Inflammatory macrophage (primary cell): ENCODE measurements around the gene CSNK1A1.
"Not testable (repeated sequence)": the region's sequence is repeated elsewhere in the genome, so short reads cannot be mapped to it uniquely, and the experiment has no call there.

Experiments
- DNase-seq, 2 donors: peaks; one replicate each; pipeline ENCODE4 v3.0.0-alpha.2; 2020 to 2022

Gene CSNK1A1

DNA sequence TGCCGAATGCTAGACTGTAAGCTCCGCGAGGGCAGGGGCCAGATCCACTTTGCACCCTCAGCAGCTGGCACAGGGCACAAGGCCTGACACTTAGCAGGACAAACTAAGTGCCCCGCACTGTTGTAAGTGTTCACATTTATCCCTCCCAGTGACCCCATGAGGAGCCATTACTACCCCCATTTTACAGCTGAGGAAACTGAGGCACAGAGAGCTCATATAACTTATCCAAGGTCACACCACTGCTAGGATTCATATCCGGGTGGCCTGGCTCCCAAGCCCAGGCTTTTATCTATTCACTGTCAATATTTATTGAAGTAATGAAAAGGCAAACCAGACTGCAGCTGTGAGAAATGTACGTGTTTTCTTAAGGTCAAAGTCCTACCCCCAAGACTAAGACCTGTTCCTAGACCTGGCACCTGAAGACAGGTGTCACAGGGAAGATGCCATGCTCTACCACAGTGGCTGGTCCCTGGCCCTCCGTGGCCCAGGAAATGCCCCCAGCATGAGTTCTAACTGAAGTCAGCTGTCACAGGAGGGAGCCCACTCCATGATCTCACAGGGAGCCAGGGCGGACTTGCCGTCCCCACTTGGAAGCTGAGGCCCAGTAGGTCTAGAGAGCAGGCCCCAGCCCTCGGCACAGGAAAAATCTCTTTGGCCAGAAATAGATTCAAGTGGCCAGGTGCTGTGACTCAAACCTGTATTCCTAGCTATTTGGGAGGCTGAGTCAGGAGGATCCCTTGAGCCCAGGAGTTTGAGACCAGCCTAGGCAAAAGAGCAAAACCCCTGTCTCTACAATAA lies 97.4 kb downstream of the CSNK1A1 start:
- no peak for DNase-seq

DNA sequence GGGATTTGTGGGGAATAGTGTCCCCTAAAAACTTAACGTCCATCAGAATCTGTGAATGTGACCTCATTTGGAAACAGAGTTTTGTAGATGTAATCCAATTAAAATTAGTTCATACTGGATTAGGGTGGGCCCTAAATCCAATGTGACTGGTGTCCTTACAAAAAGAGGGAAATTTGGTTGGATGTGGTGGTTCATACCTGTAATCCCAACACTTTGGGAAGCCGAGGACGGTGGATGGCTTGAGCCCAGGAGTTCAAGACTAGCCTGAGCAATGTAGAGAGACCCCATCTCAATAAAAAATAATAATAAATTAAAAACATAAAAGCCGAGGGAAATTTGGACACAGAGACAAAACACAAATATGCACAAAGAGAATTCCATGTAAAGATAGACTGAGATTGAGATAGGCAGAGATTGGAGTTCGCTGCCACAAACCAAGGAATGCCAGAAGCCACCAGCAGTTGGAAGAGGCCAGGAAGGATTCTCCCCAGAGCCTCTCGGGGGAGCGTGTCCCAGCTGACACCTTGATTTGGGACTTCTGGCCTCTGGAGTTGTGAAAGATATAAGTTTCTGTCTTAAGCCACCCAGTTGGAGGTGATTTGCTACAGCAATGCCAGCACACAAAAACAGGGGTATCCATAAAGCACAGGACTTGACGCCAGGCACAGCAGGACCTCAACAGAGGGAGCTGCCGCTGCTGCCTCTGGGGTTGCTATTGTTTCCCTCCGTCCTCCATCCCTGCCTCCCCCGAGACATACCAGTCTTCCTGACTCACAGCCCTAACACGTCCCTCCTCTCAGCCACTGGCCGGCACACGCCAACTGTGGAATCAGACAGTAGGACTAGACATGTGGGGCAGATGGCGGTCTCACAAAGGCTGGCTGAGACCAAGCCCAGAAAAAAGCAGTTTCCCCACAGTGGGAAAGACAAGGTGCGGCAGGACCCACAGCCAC lies 98.3 kb downstream of the CSNK1A1 start:
- no peak for DNase-seq

DNA sequence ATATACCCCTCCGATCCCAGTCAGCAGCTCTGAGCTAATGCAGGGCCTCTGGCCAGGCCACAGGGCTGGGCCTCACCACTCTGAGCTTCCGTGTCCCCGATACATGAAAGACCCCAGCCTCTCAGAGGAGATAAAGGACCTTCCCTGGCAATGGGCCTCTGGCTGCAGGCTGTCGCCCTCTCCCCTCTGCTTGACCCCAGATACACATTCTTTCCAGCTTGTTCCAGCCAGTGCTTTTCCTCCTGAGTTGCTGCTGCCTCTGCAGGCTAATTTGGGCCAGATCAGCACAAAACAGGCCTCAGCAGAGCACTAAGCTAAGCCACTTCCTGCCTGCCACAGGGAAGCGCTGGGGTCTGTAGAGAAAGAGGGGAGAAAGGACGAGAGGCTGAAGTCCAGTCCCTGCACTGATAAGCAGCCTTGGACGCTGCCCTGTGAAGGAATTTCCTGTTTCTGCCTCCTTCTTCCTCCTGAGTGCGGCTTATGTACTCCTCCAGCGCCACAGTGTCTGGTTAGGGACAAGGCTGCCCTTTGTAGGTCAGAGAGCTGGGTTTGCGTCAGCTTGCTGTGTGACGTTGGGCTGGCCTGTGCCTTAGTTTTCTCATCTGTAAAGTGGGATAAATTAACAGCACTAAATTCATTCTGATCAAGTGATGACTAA lies 99.1 kb downstream of the CSNK1A1 start:
- DNase-seq, result peak; percentile 60 to 80

DNA sequence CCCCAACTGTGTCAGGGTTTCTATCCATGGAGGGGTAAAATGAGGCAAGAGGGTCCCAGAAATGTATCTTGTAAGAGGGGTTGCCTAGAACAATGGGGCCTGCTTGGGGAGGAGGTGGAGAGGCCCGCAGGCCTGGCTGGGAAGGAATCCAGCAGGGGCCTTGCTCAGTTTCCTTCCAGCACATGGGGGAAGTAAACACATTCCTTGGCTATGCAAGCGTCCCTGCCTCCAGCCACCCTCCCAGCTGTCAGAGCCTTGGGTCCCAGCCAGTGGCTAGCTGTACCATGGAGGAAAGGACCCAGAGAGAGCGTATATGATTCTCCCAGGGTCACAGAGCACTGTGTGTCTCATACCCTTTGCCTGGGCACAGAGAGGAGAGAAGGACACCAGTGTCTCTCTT lies 101.0 kb downstream of the CSNK1A1 start:
- DNase-seq, result no peak

DNA sequence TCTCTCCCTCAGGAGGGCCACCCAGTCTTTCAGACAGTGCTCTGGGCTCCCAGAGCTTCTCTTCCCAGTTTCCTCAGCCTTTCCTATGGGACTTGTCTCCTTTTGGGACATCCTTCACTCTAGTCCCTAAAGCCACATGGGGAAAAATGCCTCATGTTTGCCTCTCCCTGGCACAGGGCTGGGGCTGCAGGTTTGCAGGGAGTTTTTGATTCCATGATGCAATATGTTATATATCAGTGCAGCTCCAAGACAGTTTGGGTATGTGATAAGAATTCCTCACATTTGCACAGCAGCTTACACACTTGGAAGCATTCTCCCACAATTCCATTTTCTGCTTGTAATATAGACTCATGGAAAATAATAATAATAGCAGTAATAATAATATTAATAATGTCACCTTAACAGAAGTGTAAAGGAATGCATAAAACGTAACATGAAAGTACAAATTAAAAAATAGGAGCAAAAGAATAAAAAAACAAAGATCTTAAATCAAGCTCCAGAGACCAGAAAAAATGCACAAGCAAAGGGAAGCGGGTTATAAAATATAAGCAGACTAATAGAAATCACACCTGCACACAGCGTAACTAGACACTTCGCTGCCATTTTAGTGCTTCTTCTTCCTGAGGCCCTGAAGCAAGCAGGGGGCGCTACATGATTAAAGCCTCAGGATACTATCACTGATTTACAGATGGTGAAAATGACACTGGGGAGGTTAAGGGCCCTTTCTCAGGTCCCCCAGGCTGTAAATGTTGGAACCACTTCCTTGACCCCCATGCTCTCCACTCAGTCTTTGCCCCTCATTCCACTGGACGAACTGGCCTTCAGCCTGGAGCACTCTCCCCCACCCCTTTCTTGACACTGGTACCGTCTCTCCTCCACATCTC lies 102.2 kb downstream of the CSNK1A1 start:
- DNase-seq, result no peak

DNA sequence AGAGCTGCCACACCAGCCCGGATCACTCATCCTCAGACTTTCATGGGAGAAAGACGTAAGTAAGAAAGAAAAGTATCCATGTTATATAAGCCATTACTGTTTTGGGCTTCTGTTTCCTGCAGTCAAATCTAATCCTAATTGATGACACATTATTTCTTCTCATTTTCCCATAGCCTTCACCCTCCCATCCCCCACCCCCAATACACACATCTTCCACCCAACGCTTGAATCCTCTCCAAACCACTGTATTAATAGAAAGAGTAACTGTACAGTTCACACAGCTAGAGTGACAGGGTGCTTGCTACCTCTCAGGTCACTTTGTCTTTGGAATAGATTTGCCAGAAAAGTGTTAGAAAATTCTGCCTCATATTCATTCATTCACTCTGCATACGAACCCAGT lies 102.8 kb downstream of the CSNK1A1 start:
- DNase-seq, result no peak

DNA sequence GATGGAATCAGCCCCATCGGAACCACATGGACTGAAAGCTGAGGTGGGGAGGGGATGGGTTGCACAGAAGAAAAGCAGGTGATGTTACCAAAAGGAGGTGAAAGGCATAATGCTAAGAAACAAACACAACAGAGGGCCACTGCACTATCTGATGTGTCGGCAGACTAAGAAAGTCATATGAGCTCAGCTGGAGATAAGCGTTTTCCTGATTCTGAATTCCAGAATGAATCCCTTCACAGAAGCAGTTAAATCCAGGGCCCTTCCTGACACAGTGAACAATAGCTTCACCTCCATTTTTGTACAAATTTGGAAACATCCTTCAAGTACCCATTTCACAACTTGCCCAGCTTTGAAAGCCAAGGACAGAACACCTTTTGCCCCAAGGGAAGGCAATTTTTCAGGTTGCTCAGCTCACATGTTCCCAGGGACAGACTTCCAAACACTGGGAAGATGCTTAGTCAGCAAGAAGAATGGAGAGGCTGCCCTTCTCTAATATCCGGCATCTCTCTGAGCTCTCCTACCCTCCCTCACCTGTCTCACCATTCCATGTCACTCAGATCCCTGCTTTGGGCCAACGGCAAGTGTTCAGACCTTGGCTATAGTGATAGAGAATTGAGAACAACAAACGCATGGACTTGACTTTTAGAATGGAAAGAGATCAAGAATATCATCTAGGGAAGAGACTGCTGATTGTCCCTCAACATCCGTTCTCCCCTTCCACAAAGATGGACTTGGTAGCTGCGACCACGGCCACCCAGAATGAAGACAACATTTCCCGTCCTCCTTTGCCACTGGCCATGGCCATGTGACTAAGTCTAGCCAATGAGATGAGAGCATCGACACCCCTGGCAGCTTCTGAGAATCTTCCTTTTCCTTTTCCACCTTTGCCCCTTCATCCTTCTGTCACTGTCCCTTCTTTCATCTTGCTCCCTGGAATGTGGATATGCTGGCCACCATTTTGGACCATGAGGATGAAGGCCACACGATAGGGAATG lies 103.6 kb downstream of the CSNK1A1 start:
- no peak for DNase-seq

DNA sequence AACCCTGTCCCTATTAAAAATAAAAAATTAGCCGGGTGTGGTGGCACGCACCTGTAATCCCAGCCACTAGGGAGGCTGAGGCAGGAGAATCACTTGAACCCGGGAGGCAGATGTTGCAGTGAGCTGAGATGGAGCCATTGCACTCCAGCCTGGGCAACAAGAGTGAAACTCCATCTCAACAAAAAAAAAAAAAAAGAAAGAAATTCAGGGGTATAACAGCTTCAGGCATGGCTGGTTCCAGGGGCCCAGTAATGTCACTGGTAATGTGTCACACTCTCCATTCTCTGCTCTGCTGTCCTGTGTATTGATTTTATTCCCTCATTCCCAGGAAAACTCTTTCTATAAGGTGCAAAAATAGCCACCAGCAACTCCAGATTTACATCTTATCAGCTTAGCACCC lies 104.4 kb downstream of the CSNK1A1 start:
- DNase-seq, result not testable (repeated sequence)

DNA sequence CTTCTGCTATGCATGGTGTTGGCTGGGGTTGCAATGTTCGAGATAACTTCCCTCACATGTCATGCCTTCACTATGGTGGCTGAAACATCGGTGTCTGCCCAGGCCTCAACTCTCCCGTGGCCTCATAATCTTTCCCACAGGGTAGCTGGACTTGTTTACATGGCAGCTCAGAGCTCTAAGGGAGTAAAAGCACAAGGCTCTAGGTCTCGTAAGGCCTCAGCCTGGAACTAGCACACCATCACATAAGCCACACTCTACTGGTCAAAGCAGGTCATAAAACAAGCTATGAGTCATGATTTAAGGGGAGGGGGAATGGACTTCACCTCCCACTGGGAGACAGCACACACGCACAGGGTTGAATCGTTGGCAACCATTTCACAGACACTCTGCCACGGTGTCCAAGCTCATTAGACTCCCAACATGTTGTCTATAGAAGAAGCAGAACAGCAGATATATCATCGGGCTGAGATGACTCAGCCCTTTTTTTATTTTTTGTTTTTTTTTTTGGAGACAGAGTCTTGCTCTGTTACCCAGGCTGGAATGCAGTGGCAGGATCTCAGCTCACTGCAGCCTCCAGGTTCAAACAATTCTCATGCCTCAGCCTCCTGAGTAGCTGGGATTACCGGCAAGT lies 105.4 kb downstream of the CSNK1A1 start:
- DNase-seq, result no peak

DNA sequence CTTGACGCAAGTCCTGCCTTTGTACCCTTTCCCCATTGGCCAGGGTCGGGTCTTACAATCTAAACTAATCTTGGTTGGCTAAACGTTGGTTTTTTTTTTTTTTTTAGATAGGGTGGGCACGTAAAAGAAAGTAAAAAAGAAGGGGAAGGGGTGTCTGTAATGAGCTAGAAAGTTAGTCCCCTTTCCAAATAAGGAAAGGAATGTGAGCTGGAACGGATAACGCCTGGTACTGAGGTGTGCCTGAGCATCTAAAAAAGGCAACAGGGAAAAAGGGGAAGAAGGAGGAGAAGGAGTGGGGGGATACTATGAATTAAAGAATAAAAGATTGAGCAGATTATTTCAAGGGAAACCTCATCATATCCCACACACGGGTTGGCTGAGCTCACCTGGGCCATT lies 105.9 kb downstream of the CSNK1A1 start:
- no peak for DNase-seq

DNA sequence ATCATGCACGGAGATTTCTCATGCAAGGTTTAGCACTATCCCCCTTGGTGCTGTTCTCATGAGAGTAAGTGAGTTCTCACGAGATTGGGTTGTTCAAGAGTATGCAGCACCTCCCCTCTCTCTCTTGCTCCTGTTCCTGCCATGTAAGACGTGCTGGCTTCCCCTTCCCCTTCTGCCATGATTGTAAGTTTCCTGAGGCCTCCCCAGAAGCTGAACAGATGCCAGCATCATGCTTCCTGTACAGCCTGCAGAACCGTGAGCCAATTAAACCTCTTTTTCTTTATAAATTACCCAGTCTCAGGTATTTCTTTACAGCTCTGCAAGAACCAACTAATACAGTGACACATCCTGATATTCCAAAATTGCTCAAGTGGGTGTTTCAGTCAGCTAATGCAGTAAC lies 106.8 kb downstream of the CSNK1A1 start:
- DNase-seq, result not testable (repeated sequence)

DNA sequence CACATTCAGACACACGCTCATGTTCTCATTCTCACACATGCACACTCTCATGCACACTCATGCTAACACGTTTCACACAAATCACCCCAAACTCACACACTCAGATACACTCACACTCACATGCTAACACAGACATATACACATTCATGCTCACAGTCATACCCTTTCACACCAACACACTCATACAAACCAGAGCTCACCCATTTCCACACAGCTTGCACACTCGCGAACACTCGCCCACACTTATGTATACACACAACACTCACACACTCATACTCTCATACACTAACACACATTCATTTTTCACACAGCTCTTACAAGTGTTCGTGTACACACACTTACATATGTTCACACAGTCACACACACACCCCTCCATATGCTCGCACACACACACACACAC lies 108.0 kb downstream of the CSNK1A1 start:
- DNase-seq, result no peak

DNA sequence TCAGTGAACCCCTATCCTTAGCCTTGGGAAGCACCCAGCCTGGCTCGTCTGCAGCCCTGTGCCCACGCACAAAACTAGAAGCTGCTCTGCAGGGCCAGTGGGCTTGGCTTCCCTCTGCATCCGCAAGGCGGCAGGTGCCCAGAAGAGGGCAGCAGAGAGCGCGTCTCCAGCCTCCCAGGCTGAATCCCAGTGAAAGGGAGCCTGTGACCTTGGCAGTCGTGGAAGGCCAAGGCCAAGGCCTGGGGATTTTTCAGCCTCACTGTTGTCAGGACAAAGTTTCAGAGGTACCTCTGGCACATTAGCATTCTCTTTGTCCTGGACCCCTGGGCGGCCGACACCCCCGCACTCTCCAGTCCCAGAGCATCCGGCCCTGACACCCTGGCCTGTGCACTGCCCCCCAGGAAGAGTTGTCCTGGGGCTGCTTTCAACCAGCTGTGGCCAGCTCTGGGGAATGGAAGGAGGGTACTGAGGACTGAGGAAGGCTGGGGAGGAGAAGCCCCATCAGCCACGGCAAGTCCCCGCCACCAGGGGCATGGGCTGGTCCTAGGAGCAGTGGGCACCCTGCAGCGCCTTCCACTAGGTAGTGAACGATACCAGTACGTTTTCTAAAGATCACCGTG lies 108.6 kb downstream of the CSNK1A1 start:
- peak; percentile 70 to 86 for DNase-seq
